Spinal cord (tissue), 10 donors: ENCODE data around the gene AHSG. TPM values are rescaled to one million over a fixed set of nuclear protein-coding genes. Genes with fewer than 3 reads are reported as not detected.

Source experiments
- DNase-seq, 6 donors: peaks; one replicate each; pipeline versions ENCODE4 v3.0.0 to v3.0.0-alpha.2; 2013 to 2015; ENCODE audit warnings: low spot score in 6 of 6, low read depth in 4 of 6
- H3K27ac ChIP-seq: one replicate; pipeline ENCODE4 v1.5.1; 2013; ENCODE audit warnings: low read depth, low read length, control low read depth
- H3K27me3 ChIP-seq: one replicate; pipeline ENCODE4 v1.6.1; 2013; ENCODE audit warnings: low read length; ENCODE audit not compliant: control insufficient read depth, insufficient read depth
- H3K36me3 ChIP-seq: one replicate; pipeline ENCODE4 v1.6.1; 2013; ENCODE audit warnings: low read length; ENCODE audit not compliant: control insufficient read depth, insufficient read depth
- H3K4me1 ChIP-seq: one replicate; pipeline ENCODE4 v1.6.1; 2013; ENCODE audit warnings: low read length; ENCODE audit not compliant: control insufficient read depth, insufficient read depth
- H3K4me3 ChIP-seq: one replicate; pipeline ENCODE4 v1.5.1; 2013; ENCODE audit warnings: low read depth, low read length, control low read depth
- H3K9me3 ChIP-seq: one replicate; pipeline ENCODE4 v1.6.1; 2013; ENCODE audit warnings: low read length; ENCODE audit not compliant: control insufficient read depth, insufficient read depth
- WGBS: methylation state at CpG from one replicate; pipeline ENCODE4 v1.1.5; 2013; ENCODE audit warnings: missing lambda C conversion rate; ENCODE audit not compliant: insufficient coverage; 5-methylcytosine and 5-hydroxymethylcytosine counted together
- polyA plus RNA-seq, 2 donors: library from polyadenylated mRNA; unstranded; fragments of 120-200 nt; gene quantifications; one replicate each; pipeline ENCODE4 v1.2.1, GENCODE V29; 2013; ENCODE audit not compliant: insufficient read length in 2 of 2
- total RNA-seq, 2 donors: library from RNA; depleted of rRNA in 1 of 2; stranded (reverse); fragments of 120-200 nt in 1 of 2; fragments of >200 nt in 1 of 2; gene quantifications; one replicate each; pipeline versions ENCODE4 v1.2.3 to v1.2.4, GENCODE V29; 2013 to 2014
- donor health status: healthy.

The AHSG gene
- total and polyA plus RNA-seq, 4 donors = 0.27 to 1.5 (median 0.42) TPM; not detected in 1

- H3K27ac ChIP-seq = no peak overlapping the region
- H3K27me3 ChIP-seq = no peaks in the 10 kb centered on the region
- WGBS = 70% methylated on average over 1 of the region's 3 CpGs
- H3K36me3 ChIP-seq = no peaks in the 10 kb centered on the region
- no peak overlapping the region for H3K4me3 ChIP-seq
- H3K9me3 ChIP-seq = no peaks in the 10 kb centered on the region
- H3K4me1 ChIP-seq = no peaks in the 10 kb centered on the region
- no peak for DNase-seq
Observed at GRCh38 chr3:186600896-186601295, 12.0 kb upstream of the AHSG start.

DNA sequence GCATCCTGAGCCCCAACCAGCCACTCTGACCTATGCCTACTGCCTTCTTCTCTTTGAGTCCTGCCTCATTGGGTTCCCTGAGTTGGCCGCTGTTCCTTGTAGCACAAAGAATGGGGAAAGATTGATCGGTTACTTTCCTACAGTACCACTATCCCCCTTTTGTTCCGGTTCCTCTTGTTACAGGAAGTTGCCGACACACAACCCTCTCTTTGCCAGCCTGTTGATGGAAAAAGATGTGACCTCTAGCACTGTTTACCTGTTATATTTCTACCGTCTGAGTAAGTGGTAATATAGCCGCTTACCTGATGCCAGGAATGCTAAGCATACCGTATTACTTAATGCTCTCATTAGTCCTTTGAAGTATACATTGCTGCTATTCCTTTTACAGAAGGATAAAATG lies 9.7 kb upstream of the AHSG start:
- no CpG with 5 or more reads among the region's 7 CpGs for WGBS
- Histone ChIP-seq H3K27ac (no peak overlapping the region), H3K36me3 (no peaks in the 10 kb centered on the region), H3K9me3 (no peaks in the 10 kb centered on the region), H3K4me1 (no peaks in the 10 kb centered on the region), H3K4me3 (no peak overlapping the region), H3K27me3 (no peaks in the 10 kb centered on the region)
- no peak for DNase-seq

- Histone ChIP-seq H3K27me3 (no peaks in the 10 kb centered on the region), H3K4me3 (no peak overlapping the region), H3K4me1 (no peaks in the 10 kb centered on the region), H3K36me3 (no peaks in the 10 kb centered on the region), H3K9me3 (no peaks in the 10 kb centered on the region), H3K27ac (no peak overlapping the region)
- no peak for DNase-seq
Observed at GRCh38 chr3:186605078-186605477, 7.8 kb upstream of the AHSG start.

GRCh38 chr3:186605561-186606545 lies 7.0 kb upstream of the AHSG start:
- Histone ChIP-seq H3K4me1 (no peaks in the 10 kb centered on the region), H3K4me3 (no peak overlapping the region), H3K27ac (no peak overlapping the region), H3K27me3 (no peaks in the 10 kb centered on the region), H3K9me3 (no peaks in the 10 kb centered on the region), H3K36me3 (no peaks in the 10 kb centered on the region)
- 95% methylated on average over 3 of the region's 5 CpGs for WGBS
- no peak for DNase-seq

DNA sequence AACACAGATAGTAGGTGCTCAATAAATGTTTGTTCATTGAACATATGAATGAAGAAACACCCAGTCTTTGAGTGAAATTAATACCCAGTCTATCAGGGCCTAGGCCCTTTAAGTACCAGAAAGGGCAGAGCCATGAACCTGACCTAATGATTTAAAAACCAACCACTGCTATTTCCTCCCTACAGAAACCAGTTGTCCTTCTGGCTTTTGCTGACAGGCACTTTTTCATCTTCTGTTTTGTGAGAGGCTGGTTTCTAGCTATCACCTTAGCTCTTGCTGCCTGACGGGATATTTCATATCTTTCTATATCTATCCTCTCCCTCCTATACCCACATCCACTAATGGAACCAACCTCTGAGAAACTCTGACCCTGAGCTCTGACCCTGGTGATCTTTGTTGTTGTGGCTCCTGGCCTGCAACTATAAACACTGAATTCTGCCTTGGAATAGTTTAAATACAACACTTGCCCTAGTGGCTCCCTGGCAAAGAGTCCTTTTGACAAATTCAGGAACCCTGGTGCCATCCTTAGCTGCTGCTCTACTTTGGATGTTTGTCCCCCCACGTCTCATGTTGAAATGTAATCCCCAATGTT lies 4.1 kb upstream of the AHSG start:
- no peak for DNase-seq
- 92% methylated on average over 2 of the region's 2 CpGs for WGBS

GRCh38 chr3:186609247-186609868 lies 3.5 kb upstream of the AHSG start:
- no peaks in the 10 kb centered on the region for H3K36me3 ChIP-seq
- no peaks in the 10 kb centered on the region for H3K27me3 ChIP-seq
- 100% methylated on average over 5 of the region's 8 CpGs for WGBS
- H3K4me3 ChIP-seq = no peak overlapping the region
- H3K27ac ChIP-seq = no peak overlapping the region
- H3K4me1 ChIP-seq = no peaks in the 10 kb centered on the region
- no peaks in the 10 kb centered on the region for H3K9me3 ChIP-seq
- DNase-seq = no peak

More for the DNA sequence above, 4.1 kb upstream of the AHSG start:
- no peaks in the 10 kb centered on the region for H3K4me1 ChIP-seq
- no peak overlapping the region for H3K27ac ChIP-seq
- H3K4me3 ChIP-seq = no peak overlapping the region
- no peaks in the 10 kb centered on the region for H3K27me3 ChIP-seq
- H3K36me3 ChIP-seq = no peaks in the 10 kb centered on the region
- no peaks in the 10 kb centered on the region for H3K9me3 ChIP-seq

GRCh38 chr3:186612065-186612464 lies 795 bp upstream of the AHSG start:
- Histone ChIP-seq H3K27ac (no peak overlapping the region), H3K27me3 (peaks cover 1% of the 10 kb centered on the region), H3K4me3 (no peak overlapping the region), H3K4me1 (peaks cover 16% of the 10 kb centered on the region), H3K9me3 (no peaks in the 10 kb centered on the region), H3K36me3 (no peaks in the 10 kb centered on the region)
- no peak for DNase-seq
- WGBS = 89% methylated on average over 4 of the region's 5 CpGs

GRCh38 chr3:186613637-186614265 lies 891 bp downstream of the AHSG start:
- no CpG with 5 or more reads among the region's 4 CpGs for WGBS
- H3K36me3 ChIP-seq = no peaks in the 10 kb centered on the region
- peaks cover 7% of the 10 kb centered on the region for H3K27me3 ChIP-seq
- H3K4me3 ChIP-seq = no peak overlapping the region
- DNase-seq = peak in 1 of 6 donors; percentile 58
- H3K27ac ChIP-seq = no peak overlapping the region
- H3K9me3 ChIP-seq = no peaks in the 10 kb centered on the region
- peaks cover 22% of the 10 kb centered on the region for H3K4me1 ChIP-seq

DNA sequence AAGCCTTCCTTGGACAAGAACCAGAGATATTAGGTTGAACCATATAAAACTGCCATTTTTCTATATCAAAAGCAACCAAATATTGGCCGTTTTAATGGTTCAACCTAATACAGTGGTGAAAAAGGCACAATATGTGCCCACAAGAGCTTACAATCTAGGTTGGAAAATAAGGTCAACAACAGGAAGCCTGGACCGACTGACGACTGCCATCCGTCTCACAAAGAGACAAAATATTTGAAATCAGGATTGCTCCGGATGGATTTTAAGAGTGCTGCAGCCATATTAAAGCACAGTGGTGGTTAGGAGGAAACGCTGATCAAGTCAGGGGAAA lies 1.4 kb downstream of the AHSG start:
- H3K9me3 ChIP-seq = no peaks in the 10 kb centered on the region
- H3K36me3 ChIP-seq = no peaks in the 10 kb centered on the region
- H3K27ac ChIP-seq = no peak overlapping the region
- 75% methylated on average over 6 of the region's 6 CpGs for WGBS
- no peak overlapping the region for H3K4me3 ChIP-seq
- peaks cover 22% of the 10 kb centered on the region for H3K4me1 ChIP-seq
- DNase-seq = no peak
- peaks cover 7% of the 10 kb centered on the region for H3K27me3 ChIP-seq
